Stimulated activated CD8-positive, alpha-beta memory T cell treated with anti-CD3 and anti-CD28 coated beads, Interleukin-15, amount 100 ng/mL, for 24 hours (primary cell): Measurements from ENCODE around the gene C3orf22.
"Not testable (repeated sequence)": the region's sequence is repeated elsewhere in the genome, so short reads cannot be mapped to it uniquely, and the experiment has no call there.

ENCODE experiments used
- DNase-seq: peaks from one replicate; pipeline ENCODE4 v3.0.0-alpha.2; 2020; ENCODE audit warnings: low read depth

The C3orf22 gene

DNA sequence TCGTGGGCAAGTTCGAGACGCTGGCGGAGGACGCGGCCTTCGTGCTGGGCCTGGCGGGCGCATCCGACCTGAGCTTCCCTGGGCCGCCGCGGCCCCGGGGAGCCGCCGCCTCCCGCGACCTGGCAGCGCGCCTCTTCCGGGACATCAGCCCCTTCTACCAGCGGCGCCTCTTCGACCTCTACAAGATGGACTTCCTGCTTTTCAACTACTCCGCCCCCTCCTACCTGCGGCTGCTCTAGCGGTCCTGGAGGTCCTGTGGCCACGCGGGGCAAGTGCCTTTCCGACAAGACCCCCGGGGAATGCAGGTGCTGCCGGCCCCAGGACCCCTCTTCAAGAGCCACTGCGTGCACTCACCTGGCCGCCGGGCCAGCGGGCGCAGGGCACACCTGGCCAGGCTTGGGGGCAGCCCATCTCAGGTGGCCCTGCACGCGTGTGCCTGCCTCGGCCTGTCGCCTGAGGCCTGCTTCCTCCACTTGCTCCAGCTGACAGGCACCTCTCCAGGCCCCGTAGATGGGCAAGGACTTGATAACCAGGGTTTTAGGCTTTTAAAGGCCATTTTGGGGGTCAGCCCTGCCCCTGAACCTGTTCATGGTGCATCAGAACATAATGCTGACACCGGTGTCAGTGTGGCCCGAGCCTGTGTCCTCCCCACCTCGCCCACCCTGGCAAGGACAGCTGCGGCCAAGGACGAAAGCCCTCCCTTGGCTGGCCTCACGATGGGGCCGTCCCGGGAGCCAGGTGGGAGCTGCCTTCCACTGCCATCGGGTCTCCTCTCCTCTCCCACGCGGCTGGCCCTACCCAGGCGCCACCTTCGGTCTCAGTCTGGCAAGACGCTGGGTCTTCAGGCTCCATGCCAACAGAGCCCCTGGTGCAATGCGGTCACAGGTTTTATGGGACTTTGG, 16.1 kb downstream of the C3orf22 start:
- no peak for DNase-seq

DNA sequence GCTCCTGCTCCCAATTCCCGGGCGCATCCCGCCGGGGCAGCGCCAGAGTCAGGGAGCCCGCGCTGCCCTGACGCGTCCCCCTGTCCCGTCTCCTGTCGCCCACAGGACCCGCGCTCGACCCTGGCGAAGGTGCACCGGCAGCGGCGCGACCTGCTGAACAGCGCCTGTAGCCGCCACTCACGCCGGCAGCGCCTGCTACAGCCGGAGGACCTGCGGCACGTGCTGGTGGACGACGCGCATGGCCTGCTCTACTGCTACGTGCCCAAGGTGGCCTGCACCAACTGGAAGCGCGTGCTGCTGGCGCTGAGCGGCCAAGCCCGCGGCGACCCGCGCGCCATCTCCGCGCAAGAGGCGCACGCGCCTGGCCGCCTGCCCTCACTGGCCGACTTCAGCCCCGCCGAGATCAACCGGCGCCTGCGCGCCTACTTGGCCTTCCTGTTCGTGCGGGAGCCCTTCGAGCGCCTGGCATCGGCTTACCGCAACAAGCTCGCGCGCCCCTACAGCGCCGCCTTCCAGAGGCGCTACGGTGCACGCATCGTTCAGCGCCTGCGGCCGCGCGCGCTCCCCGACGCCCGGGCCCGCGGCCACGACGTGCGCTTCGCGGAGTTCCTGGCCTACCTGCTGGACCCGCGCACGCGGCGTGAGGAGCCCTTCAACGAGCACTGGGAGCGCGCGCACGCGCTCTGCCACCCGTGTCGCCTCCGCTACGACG, 16.9 kb downstream of the C3orf22 start:
- no peak for DNase-seq

DNA sequence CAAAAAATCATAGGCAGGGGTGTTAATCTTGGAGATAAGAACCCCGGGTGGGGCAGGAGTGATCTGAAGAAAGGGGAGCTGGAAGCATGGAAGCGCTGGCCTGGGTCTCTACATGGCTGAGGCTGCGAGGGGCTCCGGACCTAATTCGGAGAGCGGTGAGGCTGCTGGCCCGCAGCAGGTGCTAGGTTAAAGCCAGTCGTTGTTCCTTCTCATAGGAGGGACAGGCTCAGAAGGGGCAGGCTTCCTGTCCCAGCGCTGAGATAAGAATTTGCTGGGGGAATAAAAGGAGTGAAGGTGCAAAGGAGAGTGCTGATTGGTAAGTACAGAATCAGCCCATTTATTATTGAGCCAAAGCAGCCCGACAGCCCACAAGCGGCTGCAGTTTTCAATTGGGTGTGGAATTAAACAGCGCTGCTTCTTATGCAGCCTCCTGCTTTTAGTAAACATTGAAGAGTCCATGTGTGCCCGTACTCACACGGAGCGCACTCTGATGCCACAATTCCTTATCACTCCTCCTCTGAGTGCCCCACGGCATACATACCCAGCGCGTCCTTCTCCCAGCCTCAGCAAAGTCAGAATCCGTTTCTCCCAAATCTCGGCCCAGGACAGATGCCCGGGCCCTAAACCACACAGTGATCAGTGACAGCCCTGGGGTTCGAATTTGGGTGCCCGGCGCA, 17.6 kb downstream of the C3orf22 start:
- no peak for DNase-seq

DNA sequence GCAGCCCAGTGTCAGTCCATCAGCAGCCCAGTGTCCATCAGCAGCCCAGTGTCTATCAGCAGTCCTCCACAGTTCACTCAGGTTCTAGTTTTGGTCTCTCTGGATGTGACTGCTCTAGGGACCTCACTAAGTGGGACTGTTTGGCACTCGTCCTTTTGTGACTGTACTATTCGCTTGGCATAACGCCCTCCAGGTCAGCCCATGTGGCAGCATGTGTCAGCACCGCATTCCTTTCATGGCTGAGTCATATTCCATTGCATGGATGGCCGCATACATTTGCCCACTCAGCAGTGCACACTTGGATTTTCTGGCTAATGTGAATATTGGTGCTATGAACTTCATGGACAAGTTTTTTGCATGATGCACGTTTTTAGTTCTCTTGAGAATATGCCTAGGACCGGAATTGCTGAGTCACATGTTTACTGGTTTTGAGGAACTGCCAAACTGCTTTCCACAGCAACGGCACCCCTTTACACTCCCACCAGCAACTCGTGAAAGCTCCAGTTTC, 18.3 kb downstream of the C3orf22 start:
- no peak for DNase-seq

DNA sequence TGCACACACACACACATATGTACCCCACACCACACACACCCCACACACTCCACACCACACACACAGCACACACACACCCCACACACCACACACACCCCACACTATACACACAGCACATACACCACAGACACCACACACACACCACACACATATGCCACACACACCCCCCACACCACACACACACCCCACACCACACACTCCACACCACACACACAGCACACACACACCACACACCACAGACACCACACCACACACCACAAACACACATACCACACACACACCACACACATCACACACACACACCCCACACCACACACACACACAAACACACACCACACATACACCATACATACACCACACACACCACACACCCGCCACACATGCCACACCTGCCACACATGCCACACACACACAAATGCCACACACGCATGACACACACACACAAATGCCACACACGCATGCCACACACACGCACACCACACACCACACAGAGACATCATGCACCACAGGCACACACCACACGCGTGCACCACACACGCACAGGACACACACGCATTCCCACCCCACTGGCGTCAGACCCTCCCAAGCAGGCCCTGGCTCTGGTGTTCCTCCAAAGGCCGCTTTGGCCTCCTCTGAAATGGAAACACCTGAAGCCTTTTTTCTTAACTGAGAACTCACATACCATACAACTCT, 19.0 kb downstream of the C3orf22 start:
- DNase-seq: no peak

DNA sequence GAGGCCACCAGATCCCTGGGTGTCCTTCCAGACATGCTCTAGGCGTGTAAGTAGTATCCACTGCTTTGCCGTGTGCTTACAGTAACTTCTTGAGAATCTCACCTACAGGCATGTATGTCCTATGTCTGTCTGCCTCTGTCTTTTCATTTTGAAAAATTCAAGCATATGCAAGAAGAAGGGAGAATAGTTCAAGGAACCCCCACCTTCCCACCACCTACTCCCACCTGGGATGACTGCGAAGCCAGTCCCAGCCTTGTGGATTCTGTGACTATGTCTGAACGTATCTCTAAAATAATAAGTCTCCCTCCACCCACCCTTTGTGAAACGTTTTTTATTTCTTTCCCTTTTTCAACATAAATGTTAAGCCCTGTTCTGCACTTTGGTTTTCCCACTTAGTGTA, 19.8 kb downstream of the C3orf22 start:
- DNase-seq: no peak

DNA sequence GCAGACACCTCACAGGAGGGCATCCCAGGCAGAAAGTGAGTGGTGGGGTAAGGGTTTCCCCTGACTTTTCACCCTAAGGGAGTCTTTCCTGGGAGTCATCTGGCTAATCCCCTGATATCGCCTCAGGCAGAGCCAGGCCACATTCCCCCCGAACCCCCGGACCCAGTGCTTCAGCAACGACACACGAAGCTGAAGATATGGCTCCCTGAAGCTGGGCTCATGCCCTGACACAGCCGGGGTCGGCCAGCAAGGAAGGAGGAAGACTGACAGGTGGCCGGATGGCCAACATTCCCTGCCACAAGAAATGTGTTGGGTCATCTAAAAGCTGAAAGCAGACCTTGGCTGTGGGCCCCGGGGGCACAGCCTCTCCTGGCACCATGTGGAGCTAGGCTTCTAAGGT, 20.4 kb downstream of the C3orf22 start:
- DNase-seq: no peak

DNA sequence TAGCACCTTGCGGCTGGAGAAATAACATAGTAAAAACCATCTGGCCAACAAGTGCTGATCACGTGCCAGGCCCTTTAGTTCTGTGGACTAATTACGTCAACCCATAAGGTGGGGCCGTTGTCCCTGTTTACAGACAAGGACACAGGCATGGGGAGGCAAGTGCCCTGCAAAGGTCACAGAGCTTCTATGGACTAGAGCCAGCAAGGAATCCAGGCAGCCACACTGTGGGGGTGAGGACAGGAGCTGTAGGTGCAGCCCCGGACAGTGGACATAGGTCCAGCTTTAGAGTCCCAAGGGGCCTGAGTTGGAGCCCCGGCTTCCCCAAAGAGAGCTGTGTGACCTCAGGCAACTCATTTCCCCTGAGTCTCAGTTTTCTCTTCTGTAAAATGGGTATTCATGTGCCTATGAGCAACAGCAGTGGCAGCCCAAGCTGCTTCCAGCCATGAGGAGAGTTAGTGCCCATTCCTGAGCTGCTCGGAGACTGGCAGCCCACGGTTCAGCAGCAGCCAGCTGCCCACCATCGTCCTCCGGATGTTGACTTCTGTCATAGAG, 20.9 kb downstream of the C3orf22 start:
- no peak for DNase-seq

DNA sequence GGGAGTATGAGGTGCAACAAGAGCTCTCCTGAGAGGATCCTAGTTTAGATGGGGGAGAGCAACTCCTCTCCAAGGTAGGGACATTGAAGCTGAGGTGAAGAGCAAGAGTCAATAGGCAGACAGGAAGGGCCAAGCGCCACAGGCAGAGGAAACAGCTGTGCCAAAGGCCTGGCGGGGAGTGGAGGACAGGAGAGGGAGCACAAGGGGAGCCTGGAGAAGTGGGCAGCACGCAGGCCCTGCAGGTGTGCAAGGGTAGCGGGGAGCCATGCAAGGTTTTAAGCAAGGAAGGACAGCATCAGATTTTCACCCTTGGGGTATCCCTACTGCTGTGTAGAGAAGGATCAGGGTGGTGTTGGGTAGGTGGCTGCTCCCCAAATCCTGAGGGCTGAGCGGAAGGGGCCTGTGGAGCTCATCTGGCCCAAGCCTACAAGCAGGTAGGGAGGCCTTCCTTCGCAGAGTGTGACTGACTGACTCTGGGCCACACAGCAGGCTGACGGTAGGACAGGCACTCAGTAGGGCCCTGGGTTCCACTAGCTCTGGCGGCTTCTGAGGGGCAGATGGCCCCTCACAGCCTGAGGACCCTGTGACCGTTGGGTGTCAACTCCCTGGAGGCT, 21.5 kb downstream of the C3orf22 start:
- DNase-seq: no peak

DNA sequence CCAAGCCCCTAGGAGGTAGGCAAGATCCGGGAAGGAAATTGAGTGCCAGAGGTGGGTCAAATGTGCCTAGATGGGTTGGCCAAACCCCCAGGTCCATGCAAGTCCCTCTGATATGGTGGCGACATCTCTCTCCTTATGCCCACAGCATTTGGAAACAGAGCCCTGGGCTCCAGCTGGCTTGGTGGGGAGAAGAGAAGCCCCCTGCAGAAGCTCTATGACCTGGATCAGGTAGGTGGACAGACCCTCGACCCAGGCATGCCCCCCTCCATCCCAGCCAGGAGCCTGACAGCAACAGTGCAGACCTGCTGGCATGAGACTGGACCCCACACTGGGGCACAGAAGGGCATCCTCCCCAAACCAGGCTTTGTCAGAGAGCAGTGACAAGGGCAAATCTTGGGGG, 22.6 kb downstream of the C3orf22 start:
- no peak for DNase-seq

DNA sequence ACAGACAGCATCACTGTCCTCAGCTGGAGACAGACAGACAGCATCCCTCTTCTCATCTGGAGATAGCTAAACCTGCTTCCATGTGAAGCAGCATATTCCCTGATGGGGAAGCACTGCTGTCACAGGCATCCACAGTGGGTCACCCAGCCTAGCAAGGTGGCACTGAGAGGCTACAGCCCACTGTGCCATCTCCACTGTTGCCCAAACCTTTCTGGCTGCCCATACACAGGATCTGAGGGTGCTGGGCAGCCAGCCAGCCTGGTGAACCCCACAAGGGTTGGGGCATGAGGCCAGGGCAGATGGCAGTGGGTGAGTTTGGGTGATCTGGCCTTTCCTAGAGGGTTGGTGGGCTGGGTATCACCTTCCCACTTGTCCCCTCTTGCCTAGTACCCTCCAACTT, 23.1 kb downstream of the C3orf22 start:
- no peak for DNase-seq

DNA sequence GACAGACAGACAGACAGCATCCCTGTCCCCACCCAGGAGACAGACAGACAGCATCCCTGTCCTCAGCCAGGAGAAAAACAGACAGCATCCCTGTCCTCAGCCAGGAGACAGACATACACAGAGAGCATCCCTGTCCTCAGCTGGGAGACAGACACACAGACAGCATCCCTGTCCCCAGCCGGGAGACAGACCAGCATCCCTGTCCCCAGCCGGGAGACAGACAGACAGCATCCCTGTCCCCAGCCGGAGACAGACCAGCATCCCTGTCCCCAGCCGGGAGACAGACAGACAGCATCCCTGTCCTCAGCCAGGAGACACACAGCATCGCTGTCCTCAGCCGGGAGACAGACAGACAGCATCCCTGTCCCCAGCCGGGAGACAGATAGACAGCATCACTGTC, 24.0 kb downstream of the C3orf22 start:
- DNase-seq: not testable (repeated sequence)

DNA sequence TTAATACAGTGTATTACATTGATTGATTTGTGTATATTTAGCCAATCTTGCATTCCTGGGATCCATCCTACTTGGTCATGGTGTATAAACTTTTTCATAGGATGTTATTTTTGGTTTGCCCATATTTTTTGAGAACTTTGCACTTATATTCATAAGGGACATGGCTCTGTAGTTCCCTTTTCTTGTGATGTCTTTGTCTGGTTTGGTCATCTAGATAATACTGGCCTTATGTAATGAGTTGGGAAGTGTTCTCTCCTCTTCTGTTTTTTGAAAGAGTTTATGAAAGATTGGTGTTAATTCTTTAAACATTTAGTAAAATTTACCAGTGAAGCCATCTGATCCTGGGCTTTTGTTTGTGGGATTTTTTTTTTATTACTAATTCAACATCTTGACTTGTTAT, 25.2 kb downstream of the C3orf22 start:
- no peak for DNase-seq

DNA sequence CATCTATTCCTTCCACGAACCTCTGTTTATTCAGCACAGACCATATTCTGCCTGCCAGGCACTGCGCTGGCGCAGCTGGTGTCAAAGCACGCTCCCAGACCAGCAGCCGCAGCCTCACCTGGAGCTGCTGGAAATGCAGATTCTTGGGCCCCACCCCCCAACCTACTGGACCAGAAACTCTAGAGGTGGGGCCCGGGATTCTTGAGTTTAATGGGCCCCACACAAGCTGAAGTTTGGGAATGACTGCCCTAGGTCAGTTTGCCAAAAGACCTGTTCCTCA, 27.7 kb downstream of the C3orf22 start:
- DNase-seq: no peak

DNA sequence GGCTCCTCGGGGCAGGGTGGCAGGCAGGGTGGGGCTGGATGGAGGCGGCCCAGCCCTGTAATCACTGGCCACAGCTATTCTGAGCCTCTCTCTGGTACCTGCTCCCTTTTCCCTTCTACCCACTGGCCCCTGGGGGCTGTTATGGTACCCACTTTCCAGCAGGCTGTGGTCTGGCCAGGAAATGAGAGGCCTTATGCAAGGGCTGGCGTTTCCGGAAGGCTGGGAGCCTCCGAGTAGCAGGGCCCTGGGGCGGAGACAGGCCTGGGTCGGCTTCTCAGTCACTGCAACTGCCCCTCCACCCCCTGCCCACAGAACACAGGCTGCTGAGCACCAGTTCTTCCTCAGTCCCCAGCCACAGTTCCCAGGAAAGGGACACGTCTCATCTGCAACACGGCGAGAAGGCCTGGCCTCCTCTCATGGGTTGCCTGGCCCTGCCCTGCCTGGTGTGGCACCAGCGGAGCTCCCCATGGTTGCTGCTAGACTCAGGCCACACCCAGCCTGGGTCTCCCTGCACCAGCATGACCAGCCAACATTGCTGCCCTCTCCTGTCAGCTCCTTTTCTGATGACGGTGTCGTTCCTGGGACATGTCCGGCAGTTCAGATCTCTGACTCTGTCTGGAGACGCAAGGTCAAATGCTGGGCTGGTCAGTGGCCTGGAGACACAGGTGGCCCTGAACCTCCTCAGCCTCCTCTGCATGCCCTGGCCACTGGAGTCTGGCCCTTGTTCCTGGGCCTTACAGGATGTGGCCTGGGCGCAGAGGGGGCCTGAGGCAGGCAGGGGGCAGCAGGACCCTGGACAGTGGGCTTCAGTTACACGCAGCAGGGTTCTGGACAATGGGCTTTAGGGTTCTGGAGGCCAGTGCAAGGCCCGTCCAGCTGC, 28.3 kb downstream of the C3orf22 start:
- DNase-seq: no peak

DNA sequence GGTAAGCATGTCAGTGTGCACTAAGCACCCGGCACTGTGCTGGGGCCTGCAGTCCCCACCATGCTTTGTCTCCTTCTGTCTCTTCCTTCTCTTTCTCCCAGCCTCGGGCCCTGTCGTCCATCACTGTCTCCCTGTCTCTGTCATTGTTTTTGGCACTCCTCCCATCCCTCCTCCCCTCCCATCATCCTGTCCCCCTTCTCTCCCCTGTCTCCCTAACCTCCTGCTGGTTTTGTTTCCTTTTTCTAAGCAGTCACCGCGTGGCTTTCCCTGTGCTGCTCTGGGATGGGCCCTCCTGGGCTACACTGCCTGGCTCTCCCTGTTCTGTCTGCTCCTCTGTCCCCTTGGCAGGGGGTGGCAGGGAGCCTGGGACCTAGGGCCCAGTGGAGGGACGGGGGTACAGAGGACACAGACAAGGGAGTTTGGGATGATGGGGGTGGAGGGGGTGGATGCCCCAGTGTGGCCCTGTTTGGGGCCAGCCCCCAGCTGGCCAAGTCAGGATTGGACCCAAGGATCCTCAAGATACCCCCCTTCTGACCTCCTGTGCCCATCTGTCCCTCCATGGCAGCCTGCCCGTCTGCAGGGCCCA, 29.1 kb downstream of the C3orf22 start:
- DNase-seq: no peak

DNA sequence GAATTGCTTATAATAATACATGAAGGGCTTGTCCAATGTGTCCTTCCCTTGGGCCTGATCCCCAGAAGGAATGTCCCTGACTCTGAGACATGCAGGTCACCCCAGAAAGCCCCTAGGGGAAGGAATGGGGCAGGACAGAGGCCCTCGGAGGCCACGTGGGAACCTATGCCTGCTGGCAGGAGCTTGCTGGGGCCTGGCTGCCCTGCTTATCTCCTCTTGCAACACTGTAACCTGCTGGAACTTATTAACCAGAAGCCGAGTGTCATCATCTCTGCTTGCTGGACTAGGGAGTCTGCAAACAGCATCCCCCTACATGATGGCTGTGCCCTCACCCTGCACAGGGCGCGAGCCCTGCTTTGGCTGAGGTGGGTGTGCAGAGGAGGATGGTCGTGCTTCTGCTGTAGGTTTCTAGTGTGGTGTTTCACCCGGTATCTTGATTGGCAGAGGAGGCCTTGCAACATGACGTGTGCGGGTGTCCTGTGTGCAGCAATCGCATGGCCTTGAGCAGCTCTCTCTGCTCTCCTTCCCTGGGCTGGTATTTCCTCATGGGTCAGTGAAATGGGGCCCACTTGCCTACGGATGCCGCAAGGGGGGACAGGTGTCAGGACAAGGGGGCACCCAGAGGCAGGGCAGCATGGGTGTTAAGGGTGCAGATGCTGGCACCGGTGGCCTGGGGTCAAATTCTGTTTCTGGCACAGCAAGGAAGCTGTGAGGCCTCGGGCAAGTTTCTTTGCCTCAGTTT, 29.8 kb downstream of the C3orf22 start:
- no peak for DNase-seq

DNA sequence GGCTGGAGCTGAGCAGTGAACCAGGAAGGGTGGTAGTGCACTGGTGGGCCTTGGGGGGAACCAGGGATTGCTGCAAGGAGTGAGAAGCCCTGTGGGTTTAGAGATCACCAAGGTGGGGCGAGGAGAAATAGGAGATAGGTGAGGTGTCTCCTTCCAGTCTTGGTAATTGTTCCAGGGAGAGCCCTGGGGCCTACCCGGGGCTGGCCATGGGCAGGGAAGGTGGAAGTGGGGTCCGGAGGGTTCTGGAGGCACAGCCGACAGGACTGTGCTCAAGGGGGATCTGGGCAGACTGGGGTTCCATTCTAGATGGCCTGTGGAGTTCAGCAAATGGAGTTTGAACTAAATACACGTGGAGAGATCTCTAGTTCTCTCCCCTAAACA, 30.3 kb downstream of the C3orf22 start:
- no peak for DNase-seq

DNA sequence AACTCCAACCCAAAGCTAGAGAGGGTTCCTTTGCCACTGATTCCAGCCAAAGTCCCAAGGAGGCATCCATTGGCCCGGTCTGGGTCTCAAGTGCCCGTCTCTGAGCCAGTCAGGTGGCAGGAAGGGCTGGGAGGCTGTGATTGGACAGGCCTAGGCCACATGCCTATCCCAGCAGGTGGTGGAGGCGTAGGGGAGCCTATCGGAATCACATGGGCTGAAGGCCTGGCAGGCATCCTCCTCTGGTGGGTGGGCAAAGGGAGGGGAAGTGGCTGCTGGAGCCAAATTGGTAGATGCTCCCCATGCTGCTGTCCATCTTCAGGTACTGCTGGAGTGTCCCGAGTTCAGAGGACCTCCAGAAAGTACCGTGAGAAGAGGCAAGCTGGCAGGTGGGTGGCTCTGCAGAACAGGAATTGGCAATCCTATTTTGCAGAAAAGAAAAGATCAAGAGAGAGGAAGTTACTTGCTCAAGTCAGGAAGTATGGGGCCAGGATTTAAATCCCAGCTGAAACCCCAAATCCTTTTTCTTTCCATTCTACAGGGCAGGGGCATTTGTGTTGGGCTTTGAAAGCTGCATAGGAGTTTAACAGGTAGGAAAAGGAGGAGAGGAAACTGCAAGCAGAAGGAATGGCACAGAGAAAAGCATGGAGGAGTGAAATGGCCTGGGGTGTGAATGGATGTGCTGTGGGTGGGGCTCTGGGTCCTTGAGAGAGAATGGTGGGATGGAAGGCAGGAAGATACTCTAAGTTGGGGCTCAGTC, 31.1 kb downstream of the C3orf22 start:
- DNase-seq: no peak
